Upper lobe of left lung (tissue), 6 donors: ENCODE results near the gene MALRD1. TPM values are rescaled to one million over a fixed set of nuclear protein-coding genes. Genes with fewer than 3 reads are reported as not detected.

Experiments used
- ATAC-seq, 2 donors: fragments of 200-7000 bp; cut with Tn5 transposase; one replicate each; pipeline ENCODE4 v1.9.1; 2022; ENCODE audit warnings: mild to moderate bottlenecking in 2 of 2, moderate library complexity in 2 of 2; ENCODE audit not compliant: low FRiP score in 2 of 2
- DNase-seq, 2 donors: peaks; one replicate each; pipeline ENCODE4 v3.0.0-alpha.2; 2019 to 2020
- H3K27ac ChIP-seq, 4 donors: fragments of 200-600 bp; sonication (generic); one replicate each; pipeline ENCODE4 v1.5.1; 2016 to 2019
- H3K27me3 ChIP-seq, 4 donors: fragments of 200-600 bp; sonication (generic); one replicate each; pipeline ENCODE4 v1.5.1; 2017 to 2019
- H3K36me3 ChIP-seq, 4 donors: fragments of 200-600 bp; sonication (generic); one replicate each; pipeline ENCODE4 v1.5.1; 2016 to 2019
- H3K4me1 ChIP-seq, 4 donors: fragments of 200-600 bp; sonication (generic); one replicate each; pipeline ENCODE4 v1.5.1; 2018 to 2019
- H3K4me3 ChIP-seq, 4 donors: fragments of 200-600 bp; sonication (generic); one replicate each; pipeline ENCODE4 v1.5.1; 2017 to 2019; ENCODE audit warnings: mild to moderate bottlenecking in 2 of 4, moderate library complexity in 1 of 4
- H3K9me3 ChIP-seq, 4 donors: fragments of 200-600 bp; sonication (generic); one replicate each; pipeline ENCODE4 v1.5.1; 2018 to 2019
- EP300 ChIP-seq, 4 donors: sonication (generic); formaldehyde crosslinking; IDR thresholded peaks; one replicate each; pipeline ENCODE4 v1.5.1; 2017; ENCODE audit warnings: antibody characterized with exemption in 4 of 4, control low read depth in 2 of 4
- POLR2A ChIP-seq, 4 donors: fragments of 450-650 bp; IDR thresholded peaks; one replicate each; pipeline ENCODE4 v1.5.1; 2016 to 2017; ENCODE audit warnings: antibody characterized with exemption in 4 of 4, mild to moderate bottlenecking in 2 of 4
- POLR2AphosphoS5 ChIP-seq, 2 donors: sonication (generic); formaldehyde crosslinking; IDR thresholded peaks; one replicate each; pipeline ENCODE4 v1.5.1; 2017; ENCODE audit warnings: antibody characterized with exemption in 2 of 2
- WGBS, 2 donors: methylation state at CpG; one replicate each; pipeline ENCODE4 v1.1.5; 2017 to 2018; 5-methylcytosine and 5-hydroxymethylcytosine counted together
- total RNA-seq, 6 donors: library from RNA; depleted of rRNA in 4 of 6; stranded (reverse); fragments of >200 nt in 4 of 6; gene quantifications; one replicate each; pipeline versions ENCODE4 v1.1.0 to v1.2.1, GENCODE V29; 2016 to 2021
- TF ChIP-seq, protein P1 (sequence below), 6 experiments: fragments of 450-650 bp in 4 of 6; fragments of 200-600 bp in 2 of 6; sonication (generic) in 2 of 6; IDR thresholded peaks; one replicate each; pipeline ENCODE4 v1.5.1; 2016 to 2019; ENCODE audit warnings: antibody characterized with exemption in 6 of 6
- donor health status: DM: no; HTN: no; CAD: no; lungs with moderate emphysema.
- donor health status: DM: no; HTN: yes; CAD: no; lungs with severe emphysema.

The MALRD1 gene
- total RNA-seq, 6 donors from 2014 or later = 2.7 to 21.0 (median 7.5) TPM

DNA sequence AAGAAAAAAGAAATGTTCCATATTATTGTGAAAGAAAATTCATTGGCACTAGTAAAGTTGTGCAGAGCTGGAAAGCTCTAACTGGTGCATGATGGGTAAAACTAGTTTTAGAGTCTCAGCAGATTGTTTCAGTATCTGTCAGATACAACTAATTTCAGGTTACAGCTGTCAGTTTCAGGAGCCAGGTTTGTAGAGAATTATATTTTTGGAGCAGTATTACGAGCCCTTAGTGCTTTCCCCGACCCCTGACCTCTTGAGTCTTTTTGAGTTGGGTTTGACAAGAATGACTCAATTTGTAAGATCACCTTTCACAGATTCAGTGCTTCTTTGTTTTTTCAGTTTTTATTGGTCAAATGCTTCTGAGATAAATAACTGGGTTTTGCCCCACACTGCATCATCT is 401.3 kb downstream of the MALRD1 start:
- TF ChIP-seq POLR2AphosphoS5 (IDR thresholded peaks at IDR 0.05) (no peak), EP300 (IDR thresholded peaks at IDR 0.05) (no peak), POLR2A (IDR thresholded peaks at IDR 0.05) (no peak)
- TF ChIP-seq, protein P1, sequence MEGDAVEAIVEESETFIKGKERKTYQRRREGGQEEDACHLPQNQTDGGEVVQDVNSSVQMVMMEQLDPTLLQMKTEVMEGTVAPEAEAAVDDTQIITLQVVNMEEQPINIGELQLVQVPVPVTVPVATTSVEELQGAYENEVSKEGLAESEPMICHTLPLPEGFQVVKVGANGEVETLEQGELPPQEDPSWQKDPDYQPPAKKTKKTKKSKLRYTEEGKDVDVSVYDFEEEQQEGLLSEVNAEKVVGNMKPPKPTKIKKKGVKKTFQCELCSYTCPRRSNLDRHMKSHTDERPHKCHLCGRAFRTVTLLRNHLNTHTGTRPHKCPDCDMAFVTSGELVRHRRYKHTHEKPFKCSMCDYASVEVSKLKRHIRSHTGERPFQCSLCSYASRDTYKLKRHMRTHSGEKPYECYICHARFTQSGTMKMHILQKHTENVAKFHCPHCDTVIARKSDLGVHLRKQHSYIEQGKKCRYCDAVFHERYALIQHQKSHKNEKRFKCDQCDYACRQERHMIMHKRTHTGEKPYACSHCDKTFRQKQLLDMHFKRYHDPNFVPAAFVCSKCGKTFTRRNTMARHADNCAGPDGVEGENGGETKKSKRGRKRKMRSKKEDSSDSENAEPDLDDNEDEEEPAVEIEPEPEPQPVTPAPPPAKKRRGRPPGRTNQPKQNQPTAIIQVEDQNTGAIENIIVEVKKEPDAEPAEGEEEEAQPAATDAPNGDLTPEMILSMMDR (IDR thresholded peaks at IDR 0.05) = no peak
- H3K36me3 ChIP-seq = no peaks in the 10 kb centered on the region
- DNase-seq = no peak
- H3K4me1 ChIP-seq = no peaks in the 10 kb centered on the region
- WGBS, 2 donors = 82 to 84% methylated on average over 2 of the region's 2 CpGs
- no peak overlapping the region for H3K4me3 ChIP-seq
- H3K27ac ChIP-seq = no peak overlapping the region
- no peaks in the 10 kb centered on the region for H3K9me3 ChIP-seq
- no peaks in the 10 kb centered on the region for H3K27me3 ChIP-seq
- ATAC-seq = no peak

DNA sequence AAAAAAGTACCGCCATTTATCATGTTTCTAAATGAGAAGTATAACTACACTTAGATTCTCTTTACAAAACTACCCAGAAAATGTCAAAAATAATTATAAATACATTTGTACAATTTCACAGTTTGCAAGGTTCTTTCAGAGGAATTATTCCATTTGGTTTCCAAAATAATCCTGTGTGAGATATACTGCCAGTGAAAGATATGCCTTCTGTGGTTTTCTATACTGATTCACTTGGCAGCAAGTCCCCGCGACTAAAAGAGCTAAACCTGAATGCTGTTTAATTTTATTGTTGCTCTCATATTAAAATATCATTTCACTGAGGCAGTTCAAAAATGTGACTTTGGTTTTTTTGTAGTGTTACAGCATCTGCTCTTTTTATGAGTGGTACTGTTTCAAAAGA is 402.8 kb downstream of the MALRD1 start:
- TF ChIP-seq, protein P1 (IDR thresholded peaks at IDR 0.05) = no peak
- TF ChIP-seq POLR2A (IDR thresholded peaks at IDR 0.05) (no peak), POLR2AphosphoS5 (IDR thresholded peaks at IDR 0.05) (no peak), EP300 (IDR thresholded peaks at IDR 0.05) (no peak)
- Histone ChIP-seq H3K4me1 (no peaks in the 10 kb centered on the region), H3K27me3 (no peaks in the 10 kb centered on the region), H3K36me3 (no peaks in the 10 kb centered on the region), H3K9me3 (no peaks in the 10 kb centered on the region), H3K27ac (no peak overlapping the region), H3K4me3 (no peak overlapping the region)
- WGBS, 2 donors = 91% methylated on average over 3 of the region's 3 CpGs
- DNase-seq = no peak
- ATAC-seq = no peak

DNA sequence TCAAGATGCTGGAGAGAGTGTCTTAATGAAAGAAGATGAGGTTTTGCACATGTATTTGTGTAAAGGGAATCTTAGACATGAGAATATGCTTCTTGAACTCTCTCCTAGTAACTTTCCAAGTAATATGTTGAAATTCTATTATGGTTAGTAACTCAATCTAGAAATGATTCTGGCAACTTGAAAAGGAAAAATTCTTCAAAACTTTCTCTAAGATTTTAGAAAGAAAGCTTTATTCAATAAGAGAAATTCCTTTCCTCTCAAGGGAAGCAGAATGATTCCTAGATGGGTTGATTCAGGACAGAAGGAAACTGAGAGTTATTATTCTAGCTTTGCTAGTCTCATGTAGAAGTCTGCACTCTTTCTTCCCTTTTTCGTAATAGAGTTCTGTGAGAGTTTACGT is 403.3 kb downstream of the MALRD1 start:
- Histone ChIP-seq H3K4me1 (no peaks in the 10 kb centered on the region), H3K27me3 (no peaks in the 10 kb centered on the region), H3K27ac (no peak overlapping the region), H3K36me3 (no peaks in the 10 kb centered on the region), H3K4me3 (no peak overlapping the region), H3K9me3 (no peaks in the 10 kb centered on the region)
- DNase-seq (no peak), ATAC-seq (no peak)
- WGBS, 2 donors = 91 to 93% methylated on average over 2 of the region's 2 CpGs
- TF ChIP-seq EP300 (IDR thresholded peaks at IDR 0.05) (no peak), POLR2A (IDR thresholded peaks at IDR 0.05) (no peak), POLR2AphosphoS5 (IDR thresholded peaks at IDR 0.05) (no peak)
- TF ChIP-seq, protein P1 (IDR thresholded peaks at IDR 0.05) = no peak

DNA sequence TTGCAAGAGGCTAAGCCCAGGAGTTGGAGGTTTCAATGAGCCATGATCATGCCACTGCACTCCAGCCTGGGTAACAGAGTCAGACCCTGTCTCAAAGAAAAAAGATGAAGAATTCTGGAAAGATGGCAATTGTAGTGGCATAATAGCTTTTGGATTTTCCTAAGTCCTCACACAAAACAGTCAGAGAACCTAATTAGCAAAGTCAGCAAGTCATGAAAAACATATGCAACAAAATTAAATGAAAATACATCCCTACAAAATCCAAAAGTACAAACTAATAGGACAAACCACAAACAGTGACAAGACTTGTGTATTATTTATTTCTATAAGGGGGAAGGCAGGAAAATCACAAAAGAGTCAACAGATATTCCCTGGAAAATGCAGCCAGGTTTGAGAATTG is 405.4 kb downstream of the MALRD1 start:
- Histone ChIP-seq H3K4me3 (no peak overlapping the region), H3K27ac (no peak overlapping the region), H3K36me3 (no peaks in the 10 kb centered on the region), H3K27me3 (no peaks in the 10 kb centered on the region), H3K9me3 (no peaks in the 10 kb centered on the region), H3K4me1 (no peaks in the 10 kb centered on the region)
- ATAC-seq = no peak
- TF ChIP-seq, protein P1 (IDR thresholded peaks at IDR 0.05) = no peak
- TF ChIP-seq EP300 (IDR thresholded peaks at IDR 0.05) (no peak), POLR2AphosphoS5 (IDR thresholded peaks at IDR 0.05) (no peak), POLR2A (IDR thresholded peaks at IDR 0.05) (no peak)
- no peak for DNase-seq

DNA sequence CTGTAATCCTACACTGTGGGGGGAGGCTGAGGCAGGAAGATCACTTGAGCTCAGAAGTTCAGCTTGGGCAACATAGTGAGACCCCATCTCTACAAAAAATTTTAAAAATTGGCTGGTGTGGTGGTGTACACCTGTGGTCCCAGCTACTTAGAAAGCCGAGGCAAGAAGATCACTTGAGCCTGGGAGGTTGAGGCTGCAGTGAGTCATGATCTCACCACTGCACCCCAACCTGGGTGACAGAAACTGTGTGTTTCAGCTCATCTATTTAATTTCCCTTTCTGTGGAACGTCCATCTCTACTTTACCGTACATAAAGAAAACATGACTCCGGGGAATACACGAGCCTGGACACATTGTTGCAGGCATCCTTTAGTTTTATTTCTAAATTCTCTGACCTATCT is 413.0 kb downstream of the MALRD1 start:
- TF ChIP-seq POLR2AphosphoS5 (IDR thresholded peaks at IDR 0.05) (no peak), EP300 (IDR thresholded peaks at IDR 0.05) (no peak), POLR2A (IDR thresholded peaks at IDR 0.05) (no peak)
- TF ChIP-seq, protein P1 (IDR thresholded peaks at IDR 0.05) = no peak
- WGBS, 2 donors = 88 to 92% methylated on average over 5 of the region's 5 CpGs
- H3K27ac ChIP-seq = no peak overlapping the region
- ATAC-seq (no peak), DNase-seq (no peak)
- no peaks in the 10 kb centered on the region for H3K9me3 ChIP-seq
- H3K4me3 ChIP-seq = no peak overlapping the region
- no peaks in the 10 kb centered on the region for H3K36me3 ChIP-seq
- H3K4me1 ChIP-seq = no peaks in the 10 kb centered on the region
- no peaks in the 10 kb centered on the region for H3K27me3 ChIP-seq
